Osteoblast (primary cell): ENCODE results near the gene SMAP1. TPM values are rescaled to one million over a fixed set of nuclear protein-coding genes. Genes with fewer than 3 reads are reported as not detected.

Experiments used
- DNase-seq: peaks from one replicate; pipeline ENCODE4 v3.0.0; 2011; ENCODE audit warnings: low spot score, mixed read lengths; ENCODE audit not compliant: insufficient read length; ENCODE audit errors: missing footprints
- H2AFZ ChIP-seq: 2 replicates; pipeline ENCODE4 v1.6.0; 2011; ENCODE audit warnings: mild to moderate bottlenecking, low read length
- H3K27ac ChIP-seq: 2 replicates; pipeline ENCODE4 v1.5.1; 2011; ENCODE audit warnings: mild to moderate bottlenecking, low read depth, low read length, moderate library complexity
- H3K27me3 ChIP-seq: 2 replicates; pipeline ENCODE4 v1.6.0; 2012; ENCODE audit warnings: mild to moderate bottlenecking, control low read depth, inconsistent platforms, low read length, moderate library complexity; ENCODE audit not compliant: insufficient read depth
- H3K36me3 ChIP-seq: 2 replicates; pipeline ENCODE4 v1.5.1; 2011; ENCODE audit warnings: mild to moderate bottlenecking, low read length, control low read depth, moderate library complexity; ENCODE audit not compliant: insufficient read depth
- H3K4me1 ChIP-seq: 2 replicates; pipeline ENCODE4 v1.5.1; 2011; ENCODE audit warnings: mild to moderate bottlenecking, low read length, control low read depth, moderate library complexity; ENCODE audit not compliant: insufficient read depth
- H3K4me2 ChIP-seq: 2 replicates; pipeline ENCODE4 v1.6.0; 2011; ENCODE audit warnings: mild to moderate bottlenecking, low read length; ENCODE audit not compliant: insufficient read depth
- H3K4me3 ChIP-seq: fragments of 200-600 bp; sonication (generic); 3 replicates; pipeline ENCODE4 v1.5.1; 2012; ENCODE audit warnings: mild to moderate bottlenecking, low read length, inconsistent platforms; ENCODE audit not compliant: insufficient read depth
- H3K79me2 ChIP-seq: 2 replicates; pipeline ENCODE4 v1.6.0; 2012; ENCODE audit warnings: mild to moderate bottlenecking, low read length, control low read depth, inconsistent platforms; ENCODE audit not compliant: insufficient read depth
- H3K9me3 ChIP-seq: 2 replicates; pipeline ENCODE4 v1.5.1; 2011; ENCODE audit warnings: low read depth, low read length, control low read depth
- H4K20me1 ChIP-seq: 2 replicates; pipeline ENCODE4 v1.6.0; 2012; ENCODE audit warnings: mild to moderate bottlenecking, low read length, control low read depth; ENCODE audit not compliant: insufficient read depth
- CTCF ChIP-seq: IDR thresholded peaks from 2 replicates; pipeline ENCODE4 v1.5.1; 2011; ENCODE audit warnings: mild to moderate bottlenecking, low read depth, low read length, moderate library complexity; ENCODE audit errors: extremely low read depth
- total RNA-seq: library from RNA; depleted of rRNA; stranded (reverse); fragments of >200 nt; gene quantifications from 2 replicates; pipeline ENCODE4 v1.2.3, GENCODE V29; 2012

The SMAP1 gene
- total RNA-seq, 1 donor, result 33.7 TPM

DNA sequence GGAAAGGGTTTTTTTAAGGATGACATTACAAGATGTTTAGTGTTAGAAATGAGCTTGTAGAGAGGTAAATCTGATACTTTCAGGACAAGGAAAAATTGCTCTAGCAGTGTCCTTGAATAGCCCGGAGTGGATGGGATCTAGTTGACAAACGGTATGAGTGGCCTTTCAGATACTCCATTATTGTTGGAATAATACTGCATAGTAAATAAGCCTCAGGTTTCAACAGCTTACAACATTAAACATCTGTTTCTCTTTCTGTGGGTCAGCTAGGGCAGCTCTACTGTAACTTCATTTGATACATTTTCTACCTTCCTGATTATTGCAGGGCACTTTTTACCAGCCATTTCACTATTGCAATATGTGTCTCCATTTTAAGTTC is 171.2 kb downstream of the SMAP1 start:
- H3K9me3 ChIP-seq, result no peaks in the 10 kb centered on the region
- H3K79me2 ChIP-seq, result no peaks in the 10 kb centered on the region
- no peak for DNase-seq
- peaks cover 5% of the 10 kb centered on the region for H3K4me1 ChIP-seq
- H3K4me2 ChIP-seq, result no peak overlapping the region
- H4K20me1 ChIP-seq, result no peaks in the 10 kb centered on the region
- H2AFZ ChIP-seq, result no peak overlapping the region
- H3K36me3 ChIP-seq, result no peaks in the 10 kb centered on the region
- no peak for TF ChIP-seq CTCF
- H3K27me3 ChIP-seq, result no peaks in the 10 kb centered on the region
- no peak overlapping the region for H3K27ac ChIP-seq
- no peak overlapping the region for H3K4me3 ChIP-seq

- no peak for TF ChIP-seq CTCF
- no peak for DNase-seq
Measured at GRCh38 chr6:70839286-70840266, 171.9 kb downstream of the SMAP1 start.

GRCh38 chr6:70841112-70841511 is 173.4 kb downstream of the SMAP1 start:
- H3K4me1 ChIP-seq, result no peaks in the 10 kb centered on the region
- H2AFZ ChIP-seq, result no peak overlapping the region
- no peaks in the 10 kb centered on the region for H4K20me1 ChIP-seq
- H3K27me3 ChIP-seq, result no peaks in the 10 kb centered on the region
- no peak for TF ChIP-seq CTCF
- H3K27ac ChIP-seq, result no peak overlapping the region
- H3K9me3 ChIP-seq, result no peaks in the 10 kb centered on the region
- no peak overlapping the region for H3K4me2 ChIP-seq
- no peaks in the 10 kb centered on the region for H3K79me2 ChIP-seq
- no peak for DNase-seq
- H3K4me3 ChIP-seq, result no peak overlapping the region
- H3K36me3 ChIP-seq, result no peaks in the 10 kb centered on the region

More at GRCh38 chr6:70839286-70840266, 171.9 kb downstream of the SMAP1 start:
- H3K27me3 ChIP-seq, result no peaks in the 10 kb centered on the region
- H3K79me2 ChIP-seq, result no peaks in the 10 kb centered on the region
- H3K4me2 ChIP-seq, result no peak overlapping the region
- peaks cover under 1% of the 10 kb centered on the region for H3K4me1 ChIP-seq
- no peaks in the 10 kb centered on the region for H3K36me3 ChIP-seq
- H3K9me3 ChIP-seq, result no peaks in the 10 kb centered on the region
- H3K4me3 ChIP-seq, result no peak overlapping the region
- no peak overlapping the region for H2AFZ ChIP-seq
- H4K20me1 ChIP-seq, result no peaks in the 10 kb centered on the region
- no peak overlapping the region for H3K27ac ChIP-seq

- Histone ChIP-seq H3K4me3 (no peak overlapping the region), H4K20me1 (no peaks in the 10 kb centered on the region), H3K9me3 (no peaks in the 10 kb centered on the region), H3K4me1 (no peaks in the 10 kb centered on the region), H3K36me3 (no peaks in the 10 kb centered on the region), H3K27me3 (no peaks in the 10 kb centered on the region), H2AFZ (no peak overlapping the region), H3K4me2 (no peak overlapping the region), H3K79me2 (no peaks in the 10 kb centered on the region), H3K27ac (no peak overlapping the region)
- no peak for DNase-seq
- TF ChIP-seq CTCF, result no peak
Measured at GRCh38 chr6:70842541-70842940, 174.9 kb downstream of the SMAP1 start.
